Measurements from ENCODE around the gene NGEF. TPM values are rescaled to one million over a fixed set of nuclear protein-coding genes. Genes with fewer than 3 reads are reported as not detected.
A peak's percentile ranks its signal among the peaks of the same experiment; 100 is the strongest.

NGEF gene
- total RNA-seq, 2 experiments from 2014 or later = not detected

- peak; percentile 8 for ATAC-seq (ENCODE audit: low read depth)
- no peak overlapping the region for H3K27ac Mint-ChIP-seq
- POLR2A ChIA-PET = no interaction called here
Observed at GRCh38 chr2:232875256-232876121, 137.6 kb downstream of the NGEF start.

GRCh38 chr2:232874677-232875223 is 138.3 kb downstream of the NGEF start:
- DNase-seq (peak; percentile 23), ATAC-seq (ENCODE audit: low read depth) (no peak)
- no peaks in the 10 kb centered on the region for H3K9me3 Mint-ChIP-seq
- peaks cover 8% of the 10 kb centered on the region for H3K27me3 Mint-ChIP-seq
- H3K27ac Mint-ChIP-seq = no peak overlapping the region
- H3K4me1 Mint-ChIP-seq = peaks cover 5% of the 10 kb centered on the region
- POLR2A ChIA-PET = no interaction called here
- H3K36me3 Mint-ChIP-seq = no peaks in the 10 kb centered on the region
- H3K4me3 Mint-ChIP-seq = peak overlapping the region; percentile 46

More at GRCh38 chr2:232875256-232876121, 137.6 kb downstream of the NGEF start:
- H3K4me3 Mint-ChIP-seq = peak overlapping the region; percentile 46
- peaks cover 8% of the 10 kb centered on the region for H3K27me3 Mint-ChIP-seq
- peak; percentile 36 for DNase-seq
- no peaks in the 10 kb centered on the region for H3K9me3 Mint-ChIP-seq
- H3K4me1 Mint-ChIP-seq = peaks cover 5% of the 10 kb centered on the region
- H3K36me3 Mint-ChIP-seq = no peaks in the 10 kb centered on the region

- DNase-seq = peak; percentile 14
- Mint-ChIP-seq H3K36me3 (no peaks in the 10 kb centered on the region), H3K9me3 (no peaks in the 10 kb centered on the region), H3K27me3 (peaks cover 8% of the 10 kb centered on the region), H3K27ac (no peak overlapping the region), H3K4me3 (no peak overlapping the region), H3K4me1 (peaks cover 5% of the 10 kb centered on the region)
- POLR2A ChIA-PET = no interaction called here
- ATAC-seq (ENCODE audit: low read depth) = no peak
Observed at GRCh38 chr2:232873909-232874641, 139.0 kb downstream of the NGEF start.

GRCh38 chr2:232873292-232873908 is 139.7 kb downstream of the NGEF start:
- peak; percentile 28 for DNase-seq
- Mint-ChIP-seq H3K4me3 (no peak overlapping the region), H3K27me3 (peaks cover 8% of the 10 kb centered on the region), H3K27ac (no peak overlapping the region), H3K4me1 (peaks cover 5% of the 10 kb centered on the region), H3K36me3 (no peaks in the 10 kb centered on the region), H3K9me3 (no peaks in the 10 kb centered on the region)
- POLR2A ChIA-PET = no interaction called here
- no peak for ATAC-seq (ENCODE audit: low read depth)

- ATAC-seq (ENCODE audit: low read depth) = no peak
- POLR2A ChIA-PET = no interaction called here
- DNase-seq = peak; percentile 18
- Mint-ChIP-seq H3K36me3 (no peaks in the 10 kb centered on the region), H3K4me1 (peaks cover 5% of the 10 kb centered on the region), H3K9me3 (no peaks in the 10 kb centered on the region), H3K4me3 (no peak overlapping the region), H3K27me3 (peaks cover 8% of the 10 kb centered on the region), H3K27ac (no peak overlapping the region)
Observed at GRCh38 chr2:232872826-232873225, 140.2 kb downstream of the NGEF start.

GRCh38 chr2:232871835-232872736 is 141.0 kb downstream of the NGEF start:
- ATAC-seq (ENCODE audit: low read depth) = no peak
- Mint-ChIP-seq H3K9me3 (no peaks in the 10 kb centered on the region), H3K36me3 (no peaks in the 10 kb centered on the region), H3K27ac (no peak overlapping the region), H3K4me1 (peaks cover 5% of the 10 kb centered on the region), H3K4me3 (no peak overlapping the region), H3K27me3 (peaks cover 8% of the 10 kb centered on the region)
- no peak for DNase-seq
- POLR2A ChIA-PET = no interaction called here

GRCh38 chr2:232871418-232871834 is 141.6 kb downstream of the NGEF start:
- no peak overlapping the region for H3K4me3 Mint-ChIP-seq
- H3K27me3 Mint-ChIP-seq = peaks cover 8% of the 10 kb centered on the region
- no peaks in the 10 kb centered on the region for H3K36me3 Mint-ChIP-seq
- no peak overlapping the region for H3K27ac Mint-ChIP-seq
- POLR2A ChIA-PET = no interaction called here
- H3K4me1 Mint-ChIP-seq = peaks cover 5% of the 10 kb centered on the region
- ATAC-seq (ENCODE audit: low read depth) (no peak), DNase-seq (no peak)
- H3K9me3 Mint-ChIP-seq = no peaks in the 10 kb centered on the region

GRCh38 chr2:232870766-232871371 is 142.2 kb downstream of the NGEF start:
- DNase-seq (no peak), ATAC-seq (ENCODE audit: low read depth) (no peak)
- Mint-ChIP-seq H3K27ac (no peak overlapping the region), H3K27me3 (peaks cover 8% of the 10 kb centered on the region), H3K4me3 (no peak overlapping the region), H3K9me3 (no peaks in the 10 kb centered on the region), H3K36me3 (no peaks in the 10 kb centered on the region), H3K4me1 (peaks cover 5% of the 10 kb centered on the region)
- POLR2A ChIA-PET = no interaction called here

GRCh38 chr2:232870018-232870765 is 142.9 kb downstream of the NGEF start, which contains the start of gene SNORC:
Gene SNORC, plus strand, starts transcription at chr2:232870264. Its CDS starts 78 bp downstream, at chr2:232870342.
- Mint-ChIP-seq H3K27me3 (peaks cover 4% of the 10 kb centered on the region), H3K4me1 (no peaks in the 10 kb centered on the region), H3K36me3 (no peaks in the 10 kb centered on the region), H3K9me3 (no peaks in the 10 kb centered on the region), H3K27ac (no peak within 1 kb of the TSS), H3K4me3 (no peak within 1 kb of the TSS)
- POLR2A ChIA-PET = no interaction called here
- ATAC-seq (ENCODE audit: low read depth) = no peak
- no peak for DNase-seq

- ATAC-seq (ENCODE audit: low read depth) (no peak), DNase-seq (no peak)
- H3K27ac Mint-ChIP-seq = no peak overlapping the region
- no peak overlapping the region for H3K4me3 Mint-ChIP-seq
- H3K27me3 Mint-ChIP-seq = no peaks in the 10 kb centered on the region
- POLR2A ChIA-PET = no interaction called here
- H3K36me3 Mint-ChIP-seq = no peaks in the 10 kb centered on the region
- no peaks in the 10 kb centered on the region for H3K9me3 Mint-ChIP-seq
- no peaks in the 10 kb centered on the region for H3K4me1 Mint-ChIP-seq
Observed at GRCh38 chr2:232869138-232870017, 143.7 kb downstream of the NGEF start.

GRCh38 chr2:232866104-232866503 is 147.0 kb downstream of the NGEF start:
- Mint-ChIP-seq H3K4me1 (no peaks in the 10 kb centered on the region), H3K27me3 (no peaks in the 10 kb centered on the region), H3K27ac (no peak overlapping the region), H3K9me3 (no peaks in the 10 kb centered on the region), H3K4me3 (no peak overlapping the region), H3K36me3 (peaks cover 4% of the 10 kb centered on the region)
- POLR2A ChIA-PET = interaction anchor here (0.6 kb wide), 1 partner anchor 228 kb away, joined by 4 read pairs; no protein-coding TSS in a partner anchor
- ATAC-seq (ENCODE audit: low read depth) (no peak), DNase-seq (no peak)

Measured in activated naive CD8-positive, alpha-beta T cell treated with anti-CD3 and anti-CD28 coated beads, Interleukin-2, amount 10 ng/mL, durations not matched to agents 7 days and 5 days (primary cell).